ENCODE data around the gene CTRL. TPM values are rescaled to one million over a fixed set of nuclear protein-coding genes. Genes with fewer than 3 reads are reported as not detected.

CTRL gene
- total RNA-seq, 1 donor from 2014 or later = 0.49 TPM

DNA sequence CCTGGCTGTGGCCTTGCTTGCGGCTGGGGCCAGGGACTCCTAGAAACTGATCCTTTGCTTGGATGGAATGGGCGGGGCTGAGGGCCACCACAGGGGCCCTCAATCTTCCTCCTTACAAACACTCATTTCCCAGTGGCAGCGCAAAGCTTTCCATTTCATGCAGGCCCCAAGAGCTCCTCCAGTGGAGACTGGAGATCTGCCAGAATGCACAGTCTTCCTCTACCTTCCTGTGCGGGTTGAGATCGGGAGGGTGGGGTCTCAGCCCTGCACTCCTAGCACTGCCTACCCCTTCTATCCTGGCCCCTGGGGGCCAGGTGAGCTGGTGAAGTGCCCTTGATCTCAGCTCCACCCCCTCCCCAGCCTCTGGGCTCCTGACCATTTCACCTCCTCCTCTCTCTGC, 45.3 kb downstream of the CTRL start:
- no peak for DNase-seq

GRCh38 chr16:67885976-67886375, 45.7 kb downstream of the CTRL start:
- no peak for DNase-seq

- no peak for DNase-seq
Observed at GRCh38 chr16:67885545-67885944, 46.1 kb downstream of the CTRL start.

- DNase-seq = peak; percentile 75
Observed at GRCh38 chr16:67884684-67885083, 47.0 kb downstream of the CTRL start, which contains the start of gene NRN1L. NRN1L (plus strand) TSS chr16:67884885; CDS start chr16:67884904, 19 bp downstream.

GRCh38 chr16:67883872-67884261, 47.8 kb downstream of the CTRL start:
- DNase-seq = no peak

GRCh38 chr16:67883146-67883871, 48.4 kb downstream of the CTRL start:
- DNase-seq = no peak

GRCh38 chr16:67882374-67883145, 49.1 kb downstream of the CTRL start:
- DNase-seq = peak; percentile 17

DNA sequence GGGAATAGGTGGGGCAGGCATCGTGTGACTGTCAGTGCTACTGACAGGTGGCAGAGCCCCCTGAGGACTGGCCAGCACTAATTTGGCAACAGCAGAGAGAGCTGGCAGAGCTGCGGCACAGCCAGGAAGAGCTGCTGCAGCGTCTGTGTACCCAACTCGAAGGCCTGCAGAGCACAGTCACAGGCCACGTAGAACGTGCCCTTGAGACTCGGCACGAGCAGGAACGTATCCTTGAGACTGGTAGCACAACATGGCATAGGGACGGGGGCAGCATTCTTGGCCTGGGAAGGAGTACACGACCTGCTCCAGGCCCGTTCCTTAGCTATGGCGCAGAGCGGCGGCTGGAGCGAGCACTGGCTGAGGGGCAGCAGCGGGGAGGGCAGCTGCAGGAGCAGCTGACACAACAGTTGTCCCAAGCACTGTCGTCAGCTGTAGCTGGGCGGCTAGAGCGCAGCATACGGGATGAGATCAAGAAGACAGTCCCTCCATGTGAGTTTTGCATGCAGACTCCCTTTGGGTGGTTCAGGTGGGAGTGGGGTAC, 50.0 kb downstream of the CTRL start:
- DNase-seq = no peak

GRCh38 chr16:67880584-67880983, 51.1 kb downstream of the CTRL start:
- no peak for DNase-seq

GRCh38 chr16:67879936-67880335, 51.7 kb downstream of the CTRL start:
- no peak for DNase-seq

Small RNA genes lying within 50 kb of the gene (small RNA-seq; reads per million reads assigned to genes)
- not detected for gene NRN1L (ENCODE audit: low replicate concordance)

Other genes starting within 250 kb of the CTRL start
- 14.1 TPM for gene GFOD2, start 212.5 kb downstream of the CTRL start, total RNA-seq
- gene RANBP10, start 125.3 kb downstream of the CTRL start, total RNA-seq = 8.7 TPM
- gene TSNAXIP1, start 125.0 kb downstream of the CTRL start, total RNA-seq = 0.59 TPM
- 21.7 TPM for gene THAP11, start 89.5 kb downstream of the CTRL start, total RNA-seq
- gene NUTF2, start 84.9 kb downstream of the CTRL start, total RNA-seq = 56.5 TPM
- 49.6 TPM for gene CENPT, start 84.2 kb downstream of the CTRL start, total RNA-seq
- gene EDC4, start 58.8 kb downstream of the CTRL start, total RNA-seq = 36.7 TPM
- gene NRN1L, start 47.0 kb downstream of the CTRL start, total RNA-seq = not detected
- 8.3 TPM for gene PSKH1, start 38.6 kb downstream of the CTRL start, total RNA-seq
- gene PSMB10, start 5.0 kb upstream of the CTRL start, total RNA-seq = 16.4 TPM
- 7.6 TPM for gene LCAT, start 12.3 kb upstream of the CTRL start, total RNA-seq
- 38.1 TPM for gene SLC12A4, start 36.8 kb upstream of the CTRL start, total RNA-seq
- not detected for gene DPEP3, start 48.6 kb upstream of the CTRL start, total RNA-seq
- 1.8 TPM for gene DPEP2, start 67.6 kb upstream of the CTRL start, total RNA-seq
- not detected for gene DPEP2NB, start 84.0 kb upstream of the CTRL start, total RNA-seq
- 6.1 TPM for gene DDX28, start 91.4 kb upstream of the CTRL start, total RNA-seq
- 11.0 TPM for gene DUS2, start 91.4 kb upstream of the CTRL start, total RNA-seq
- 21.5 TPM for gene NFATC3, start 153.5 kb upstream of the CTRL start, total RNA-seq

Data from skin of body (tissue), 3 donors.